HepG2 (cell line): Measurements from ENCODE around the gene GPC6. TPM values are rescaled to one million over a fixed set of nuclear protein-coding genes. Genes with fewer than 3 reads are reported as not detected.

Experiments used
- ATAC-seq: fragments of 200-7000 bp; cut with Tn5 transposase; 3 replicates; pipeline ENCODE4 v1.9.1; 2020; ENCODE audit warnings: mild to moderate bottlenecking, moderate library complexity
- BruUV-seq: library from RNA; stranded (reverse); fragments of 400-500 nt; replicated peaks from 2 replicates; lab custom pipeline; 2021; lab: Mats Ljungman, UMichigan
- CTCF ChIA-PET: fragments of 300-600 bp; formaldehyde crosslinking; extraction: SDS; loops from one replicate; lab custom pipeline; 2021; ENCODE audit warnings: low total read pairs, inconsistent platforms, low intra/inter-chr PET ratio; lab: Yijun Ruan, JAX
- POLR2A ChIA-PET: fragments of 350-600 bp; sonication (Branson Sonifier 250); formaldehyde crosslinking; loops from one replicate; lab custom pipeline; 2020; ENCODE audit warnings: antibody characterized with exemption, inconsistent platforms; lab: Yijun Ruan, JAX
- DNase-seq: peaks from one replicate; pipeline ENCODE4 v3.0.0-alpha.2; 2015; ENCODE audit warnings: low spot score
- FAIRE-seq: peaks from 3 replicates; lab custom pipeline; 2011; peaks lifted over from hg19 to GRCh38; lab: Jason Lieb, UNC
- H2AFZ ChIP-seq: one replicate; pipeline ENCODE4 v1.6.1; 2011; ENCODE audit warnings: low read length, inconsistent platforms
- H3K27ac ChIP-seq: fragments of 300-600 bp; 3 replicates; pipeline ENCODE4 v1.8.0; 2011; ENCODE audit warnings: mixed run types, mild to moderate bottlenecking, mixed read lengths, low read length, inconsistent platforms; ENCODE audit not compliant: insufficient read depth; ENCODE audit errors: extremely low read length
- H3K27me3 ChIP-seq, 2 experiments: fragments of 200-600 bp in 1 of 2; 2 replicates in 1 of 2; 3 replicates in 1 of 2; pipeline versions ENCODE4 v1.6.0 to v1.8.0; 2011; ENCODE audit warnings: low read length in 2 of 2, mild to moderate bottlenecking in 2 of 2, moderate library complexity in 2 of 2, inconsistent platforms in 1 of 2; ENCODE audit not compliant: insufficient read depth in 2 of 2, control insufficient read depth in 1 of 2
- H3K36me3 ChIP-seq, 2 experiments: fragments of 200-600 bp in 1 of 2; replicated peaks in 1 of 2; 2 replicates in 1 of 2; 3 replicates in 1 of 2; pipeline versions ENCODE4 v1.5.1 to v1.8.0; 2011; ENCODE audit warnings: low read length in 2 of 2, inconsistent platforms in 1 of 2; ENCODE audit not compliant: insufficient read depth in 2 of 2, control insufficient read depth in 1 of 2
- H3K4me1 ChIP-seq: 2 replicates; pipeline ENCODE4 v1.5.1; 2012; ENCODE audit warnings: low read length, inconsistent platforms; ENCODE audit not compliant: insufficient read depth
- H3K4me2 ChIP-seq: 2 replicates; pipeline ENCODE4 v1.6.0; 2011; ENCODE audit warnings: low read depth, low read length, inconsistent platforms
- H3K4me3 ChIP-seq, 3 experiments: fragments of 200-600 bp in 1 of 3; sonication (generic), shearing (Covaris generic) in 1 of 3; replicated peaks in 1 of 3; 2 replicates each; pipeline ENCODE4 v1.5.1; 2011 to 2016; ENCODE audit warnings: low read length in 3 of 3, inconsistent platforms in 2 of 3, low read depth in 2 of 3, mild to moderate bottlenecking in 2 of 3, control low read depth in 1 of 3, mixed read lengths in 1 of 3; ENCODE audit not compliant: insufficient read depth in 1 of 3
- H3K79me2 ChIP-seq: one replicate; pipeline ENCODE4 v1.6.1; 2011; ENCODE audit warnings: low read length, inconsistent platforms; ENCODE audit not compliant: insufficient read depth
- H3K9ac ChIP-seq: 2 replicates; pipeline ENCODE4 v1.6.0; 2011; ENCODE audit warnings: mild to moderate bottlenecking, low read depth, low read length, inconsistent platforms; ENCODE audit not compliant: insufficient read depth
- H3K9me3 ChIP-seq: 2 replicates; pipeline ENCODE4 v1.5.1; 2012; ENCODE audit warnings: mild to moderate bottlenecking, low read length
- H4K20me1 ChIP-seq: 2 replicates; pipeline ENCODE4 v1.6.0; 2011; ENCODE audit warnings: inconsistent platforms, mild to moderate bottlenecking, low read length, moderate library complexity; ENCODE audit not compliant: insufficient read depth
- MAFF ChIP-seq: IDR thresholded peaks from 2 replicates; pipeline ENCODE4 v1.6.1; 2011; ENCODE audit warnings: low read depth, low read length, improper control_type of control experiment
- MAFK ChIP-seq, 2 experiments: IDR thresholded peaks in 1 of 2; conservative IDR thresholded peaks in 1 of 2; 2 replicates each; pipeline ENCODE4 v1.6.1; 2011; ENCODE audit warnings: improper control_type of control experiment in 2 of 2, low read length in 2 of 2
- NR2F6 ChIP-seq, 2 experiments: IDR thresholded peaks; 2 replicates each; pipeline ENCODE4 v1.6.1; 2016; ENCODE audit warnings: antibody characterized with exemption in 1 of 2, mild to moderate bottlenecking in 1 of 2
- ZNF205 ChIP-seq: IDR thresholded peaks from 2 replicates; pipeline ENCODE4 v1.6.1; 2018; ENCODE audit warnings: missing biosample characterization, missing genetic modification reagents
- ZNF543 ChIP-seq: sonication (generic); formaldehyde crosslinking; IDR thresholded peaks from 2 replicates; pipeline ENCODE4 v1.4.0; 2020; ENCODE audit warnings: mild to moderate bottlenecking, missing genetic modification reagents
- ZNF879 ChIP-seq: sonication (generic); formaldehyde crosslinking; IDR thresholded peaks from 2 replicates; pipeline ENCODE4 v1.8.1; 2023; ENCODE audit warnings: missing genetic modification reagents
- WGBS: methylation state at CpG from one replicate; pipeline ENCODE4 v1.1.6; 2017; ENCODE audit warnings: low lambda C conversion rate; 5-methylcytosine and 5-hydroxymethylcytosine counted together
- in situ Hi-C: cut with HindIII; loops from 2 replicates; pipeline ENCODE4 v1.10.0; 2017; ENCODE audit warnings: low pct_unique_long_range_greater_than_20kb; ENCODE audit not compliant: extremely low pct_ligation_motif_present
- intact Hi-C: fragments of 100-400 bp; cut with micrococcal nuclease; formaldehyde crosslinking; loops from one replicate; pipeline ENCODE4 v1.10.0; 2022; ENCODE audit not compliant: unreplicated experiment
- polyA plus RNA-seq, 8 experiments: library from polyadenylated mRNA; depleted of rRNA in 3 of 8; stranded (reverse) in 7 of 8; unstranded in 1 of 8; fragments of >200 nt; fragmentation: Illumina TruSeq in 4 of 8; extraction: Trizol in 4 of 8; gene quantifications; 2 replicates each; pipeline versions ENCODE4 v1.2.1 to v1.2.3, GENCODE V29; 2011 to 2016; ENCODE audit warnings: low read depth in 4 of 8, missing spikeins in 1 of 8, mixed read lengths in 1 of 8; ENCODE audit not compliant: insufficient read depth in 1 of 8
- total RNA-seq, 5 experiments: library from RNA; depleted of rRNA; stranded (reverse); fragments of >200 nt; fragmentation: Illumina TruSeq; extraction: Trizol; gene quantifications; 2 replicates each; pipeline ENCODE4 v1.2.3, GENCODE V29; 2016; ENCODE audit warnings: low read depth in 1 of 5

GPC6 gene
- total and polyA plus RNA-seq, 2 of the 13 experiments (the other 11 are each of a cell fraction or from before 2014, with no cell fraction given) = 24.5 to 33.9 TPM

- TF ChIP-seq ZNF543 (no peak), NR2F6 (IDR thresholded peaks at IDR 0.05) (0 out of 2 replicates have a peak, but pooled peaks have one; percentile 9), NR2F6 (CRISPR knock-in tag; IDR thresholded peaks at IDR 0.05) (no peak)
Measured at GRCh38 chr13:94182185-94182761, 955.7 kb downstream of the GPC6 start (continued).

GRCh38 chr13:94186470-94186869, 959.9 kb downstream of the GPC6 start:
- WGBS = 96% methylated on average over 3 of the region's 3 CpGs
- peak; percentile 90 for TF ChIP-seq MAFF
- TF ChIP-seq MAFK (conservative IDR thresholded peaks at IDR 0.05 in 1 of 2, IDR thresholded peaks at IDR 0.05 in 1 of 2; ENCODE audit: low read length in 2 of 2) = peak; percentile 81 to 94; a peak in 3 of 4 replicates
- TF ChIP-seq ZNF205 (CRISPR knock-in tag) = no peak
- no peak for TF ChIP-seq ZNF879 (CRISPR knock-in tag)
- DNase-seq = no peak
- ATAC-seq = no peak
- CTCF ChIA-PET = no interaction called here
- intact Hi-C loops = no loop called here
- Histone ChIP-seq H3K79me2 (no peaks in the 10 kb centered on the region), H3K36me3 (no peaks in the 10 kb centered on the region), H3K4me3 (no peak overlapping the region), H3K27me3 (no peaks in the 10 kb centered on the region; a peak in 1 of 5 replicates), H3K9me3 (no peaks in the 10 kb centered on the region), H3K4me1 (peaks cover 15% of the 10 kb centered on the region), H4K20me1 (no peaks in the 10 kb centered on the region), H2AFZ (no peak overlapping the region), H3K4me2 (no peak overlapping the region), H3K27ac (no peak overlapping the region), H3K9ac (no peak overlapping the region)
- no peak for FAIRE-seq
- in situ Hi-C loops = loop anchor here (25.0 kb wide), 1 partner anchor 949 kb away; the partner anchor contains the start of gene GPC6
- no TSS peak for BruUV-seq
- POLR2A ChIA-PET = no interaction called here
